ENCODE data around the gene VPS36.
"Not testable (repeated sequence)": the region's sequence is repeated elsewhere in the genome, so short reads cannot be mapped to it uniquely, and the experiment has no call there.

The VPS36 gene

DNA sequence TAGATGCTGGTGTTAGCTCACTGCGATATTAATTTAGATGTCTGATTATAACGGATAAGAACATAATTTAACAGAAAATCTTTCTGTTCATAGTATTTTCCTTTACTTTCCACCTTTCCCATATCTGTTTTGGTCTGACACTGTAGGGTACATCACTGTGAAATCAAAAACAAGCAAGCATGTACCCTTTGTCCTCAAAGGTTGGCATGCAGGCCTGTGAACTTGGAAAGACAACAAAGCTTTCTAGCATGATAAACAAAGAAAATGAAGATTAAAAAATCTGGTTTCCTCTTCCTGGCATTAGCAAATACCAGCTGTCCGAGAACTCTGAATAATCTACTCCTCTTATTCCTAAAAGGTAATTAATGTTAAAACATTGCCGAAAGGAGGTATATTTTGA is 76.0 kb downstream of the VPS36 start:
- Histone ChIP-seq H4K20me1 (ENCODE audit: insufficient read depth) (no peaks in the 10 kb centered on the region), H3K79me2 (ENCODE audit: insufficient read depth, low read depth) (no peaks in the 10 kb centered on the region), H2AFZ (ENCODE audit: low read depth) (no peak overlapping the region), H3K4me1 (ENCODE audit: low read depth, poor library complexity, severe bottlenecking) (no peaks in the 10 kb centered on the region), H3K9ac (no peak overlapping the region), H3K36me3 (ENCODE audit: insufficient read depth) (no peaks in the 10 kb centered on the region), H3K4me3 (IDR thresholded peaks at IDR 0.05; ENCODE audit: insufficient read depth, low read depth, low read length) (no peak overlapping the region), H3K27me3 (ENCODE audit: insufficient read depth, low read depth) (no peaks in the 10 kb centered on the region), H3K4me2 (no peak overlapping the region), H3K27ac (no peak overlapping the region)
- TF ChIP-seq, protein P1, sequence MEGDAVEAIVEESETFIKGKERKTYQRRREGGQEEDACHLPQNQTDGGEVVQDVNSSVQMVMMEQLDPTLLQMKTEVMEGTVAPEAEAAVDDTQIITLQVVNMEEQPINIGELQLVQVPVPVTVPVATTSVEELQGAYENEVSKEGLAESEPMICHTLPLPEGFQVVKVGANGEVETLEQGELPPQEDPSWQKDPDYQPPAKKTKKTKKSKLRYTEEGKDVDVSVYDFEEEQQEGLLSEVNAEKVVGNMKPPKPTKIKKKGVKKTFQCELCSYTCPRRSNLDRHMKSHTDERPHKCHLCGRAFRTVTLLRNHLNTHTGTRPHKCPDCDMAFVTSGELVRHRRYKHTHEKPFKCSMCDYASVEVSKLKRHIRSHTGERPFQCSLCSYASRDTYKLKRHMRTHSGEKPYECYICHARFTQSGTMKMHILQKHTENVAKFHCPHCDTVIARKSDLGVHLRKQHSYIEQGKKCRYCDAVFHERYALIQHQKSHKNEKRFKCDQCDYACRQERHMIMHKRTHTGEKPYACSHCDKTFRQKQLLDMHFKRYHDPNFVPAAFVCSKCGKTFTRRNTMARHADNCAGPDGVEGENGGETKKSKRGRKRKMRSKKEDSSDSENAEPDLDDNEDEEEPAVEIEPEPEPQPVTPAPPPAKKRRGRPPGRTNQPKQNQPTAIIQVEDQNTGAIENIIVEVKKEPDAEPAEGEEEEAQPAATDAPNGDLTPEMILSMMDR (conservative IDR thresholded peaks at IDR 0.05; ENCODE audit: low read depth, low read length): no peak

DNA sequence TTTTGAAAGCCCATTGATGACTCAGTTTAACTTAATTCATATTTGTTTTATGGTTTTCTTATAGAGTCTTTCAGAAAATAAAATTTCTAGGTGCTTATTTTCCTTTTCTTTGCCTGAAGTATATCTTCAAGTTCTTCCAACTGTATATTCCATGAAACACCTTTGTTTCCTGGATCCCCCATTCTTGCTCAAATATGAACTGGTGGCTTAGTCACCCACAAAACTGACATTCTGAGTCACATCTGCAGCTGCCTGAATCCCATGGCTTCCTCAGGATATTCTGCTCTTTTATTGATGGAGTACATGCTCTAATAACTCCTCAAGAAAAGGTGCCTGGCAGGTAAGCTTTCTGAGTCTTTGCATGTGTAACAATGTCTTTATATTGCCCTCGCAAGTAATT is 77.2 kb downstream of the VPS36 start:
- not testable (repeated sequence) for H4K20me1 ChIP-seq (ENCODE audit: insufficient read depth); H3K27me3 ChIP-seq (ENCODE audit: insufficient read depth, low read depth); H3K4me2 ChIP-seq; H3K36me3 ChIP-seq (ENCODE audit: insufficient read depth); H3K4me1 ChIP-seq (ENCODE audit: low read depth, poor library complexity, severe bottlenecking); H2AFZ ChIP-seq (ENCODE audit: low read depth); H3K27ac ChIP-seq; H3K9ac ChIP-seq; H3K4me3 ChIP-seq (IDR thresholded peaks at IDR 0.05; ENCODE audit: insufficient read depth, low read depth, low read length); H3K79me2 ChIP-seq (ENCODE audit: insufficient read depth, low read depth)

DNA sequence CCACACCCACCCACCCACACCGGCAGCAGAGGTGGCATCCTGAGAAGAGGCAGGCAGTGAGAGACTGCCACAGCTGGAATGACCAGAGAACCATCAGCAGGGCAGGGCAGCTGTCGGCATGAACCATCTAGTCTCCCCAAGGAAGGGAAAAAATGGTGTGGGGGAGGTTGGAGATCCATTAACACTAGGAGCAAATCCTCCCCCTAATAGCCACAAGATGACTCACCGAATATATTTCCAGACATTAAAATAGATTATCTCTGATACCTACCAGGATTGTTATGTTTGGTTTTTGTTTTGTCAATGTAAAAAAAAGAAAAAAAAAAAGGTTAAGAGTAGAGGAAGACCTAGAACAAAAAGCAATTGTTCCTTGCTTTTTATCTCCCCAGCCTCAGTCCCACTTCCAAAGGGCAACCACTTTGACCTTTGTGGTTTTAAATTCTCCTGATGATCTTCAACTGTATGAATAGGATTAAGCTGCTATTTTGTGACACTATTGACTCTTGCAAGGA is 78.6 kb downstream of the VPS36 start:
- Histone ChIP-seq H3K27me3 (ENCODE audit: insufficient read depth, low read depth) (no peaks in the 10 kb centered on the region), H4K20me1 (ENCODE audit: insufficient read depth) (no peaks in the 10 kb centered on the region), H3K79me2 (ENCODE audit: insufficient read depth, low read depth) (no peaks in the 10 kb centered on the region), H3K4me1 (ENCODE audit: low read depth, poor library complexity, severe bottlenecking) (no peaks in the 10 kb centered on the region), H3K9ac (no peak overlapping the region), H3K4me3 (IDR thresholded peaks at IDR 0.05; ENCODE audit: insufficient read depth, low read depth, low read length) (no peak overlapping the region), H3K36me3 (ENCODE audit: insufficient read depth) (no peaks in the 10 kb centered on the region), H2AFZ (ENCODE audit: low read depth) (no peak overlapping the region), H3K4me2 (no peak overlapping the region), H3K27ac (no peak overlapping the region)
- TF ChIP-seq, protein P1 (conservative IDR thresholded peaks at IDR 0.05; ENCODE audit: low read depth, low read length): no peak

DNA sequence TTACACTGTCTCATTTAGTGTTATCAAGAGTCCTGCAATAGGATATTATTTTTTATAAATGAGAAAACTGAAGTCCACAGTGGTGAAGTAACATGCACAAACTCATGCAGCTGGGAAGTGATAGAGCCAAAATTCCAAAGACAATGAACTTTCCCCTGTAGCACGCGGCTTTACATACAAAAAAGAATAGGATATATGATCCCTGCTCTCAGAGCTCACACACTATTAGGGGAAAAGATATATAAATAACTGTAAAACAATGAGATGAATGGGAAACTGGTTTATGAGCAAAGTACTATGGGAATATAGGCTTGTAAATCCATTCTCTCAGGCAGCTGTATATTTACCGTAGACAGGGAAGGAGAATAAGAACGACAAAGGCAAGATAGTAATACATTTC is 84.1 kb downstream of the VPS36 start:
- H3K27me3 ChIP-seq (ENCODE audit: insufficient read depth, low read depth): no peaks in the 10 kb centered on the region
- no peaks in the 10 kb centered on the region for H3K4me1 ChIP-seq (ENCODE audit: low read depth, poor library complexity, severe bottlenecking)
- H3K9ac ChIP-seq: no peak overlapping the region
- no peak overlapping the region for H3K4me3 ChIP-seq (IDR thresholded peaks at IDR 0.05; ENCODE audit: insufficient read depth, low read depth, low read length)
- H3K36me3 ChIP-seq (ENCODE audit: insufficient read depth): no peaks in the 10 kb centered on the region
- H3K79me2 ChIP-seq (ENCODE audit: insufficient read depth, low read depth): no peaks in the 10 kb centered on the region
- H2AFZ ChIP-seq (ENCODE audit: low read depth): no peak overlapping the region
- H3K27ac ChIP-seq: no peak overlapping the region
- TF ChIP-seq, protein P1 (conservative IDR thresholded peaks at IDR 0.05; ENCODE audit: low read depth, low read length): no peak
- no peaks in the 10 kb centered on the region for H4K20me1 ChIP-seq (ENCODE audit: insufficient read depth)
- no peak overlapping the region for H3K4me2 ChIP-seq
